ENCODE data around the gene TRABD2A.
"Not testable (repeated sequence)": the region's sequence is repeated elsewhere in the genome, so short reads cannot be mapped to it uniquely, and the experiment has no call there.

The TRABD2A gene

DNA sequence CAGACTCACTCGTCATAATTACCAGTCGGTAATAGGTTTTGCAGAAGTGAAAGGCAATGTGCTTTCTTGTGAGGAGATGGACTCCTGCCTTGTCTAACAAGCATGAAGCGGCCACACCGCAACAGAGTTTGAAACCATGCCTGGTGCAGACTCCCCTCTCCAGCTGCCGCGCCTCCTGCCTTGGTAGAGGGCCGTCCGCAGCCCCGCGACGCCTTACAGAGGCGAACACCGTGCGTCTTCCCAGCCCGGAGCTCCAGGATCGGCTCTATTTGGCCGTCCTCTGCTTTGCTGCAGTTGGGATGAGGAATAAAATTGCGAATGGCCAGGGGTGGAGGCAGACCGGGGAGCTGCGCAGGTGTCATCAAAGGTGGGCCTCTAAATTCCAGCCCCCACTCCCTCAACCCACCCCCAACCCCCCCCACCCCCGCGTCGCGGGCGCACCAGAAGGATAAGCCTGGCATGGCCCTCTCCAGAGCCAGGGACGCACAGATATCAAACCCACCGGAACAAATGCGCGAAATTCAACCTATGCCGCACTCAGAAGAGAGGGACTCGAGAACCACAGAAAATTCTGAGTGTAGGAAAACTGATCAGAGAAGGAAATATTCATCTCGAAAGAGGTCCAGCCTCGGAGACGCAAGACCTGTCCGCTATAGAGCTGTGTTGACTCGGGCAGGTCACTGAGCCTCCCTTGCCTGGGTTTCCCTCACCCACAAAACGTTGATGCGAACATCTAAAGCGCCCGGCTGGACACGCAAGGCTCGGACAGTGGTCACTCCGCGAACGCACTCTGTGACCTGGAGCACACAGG is 1.1 kb downstream of the TRABD2A start:
- no peak for DNase-seq (ENCODE audit: low read depth, low spot score)

DNA sequence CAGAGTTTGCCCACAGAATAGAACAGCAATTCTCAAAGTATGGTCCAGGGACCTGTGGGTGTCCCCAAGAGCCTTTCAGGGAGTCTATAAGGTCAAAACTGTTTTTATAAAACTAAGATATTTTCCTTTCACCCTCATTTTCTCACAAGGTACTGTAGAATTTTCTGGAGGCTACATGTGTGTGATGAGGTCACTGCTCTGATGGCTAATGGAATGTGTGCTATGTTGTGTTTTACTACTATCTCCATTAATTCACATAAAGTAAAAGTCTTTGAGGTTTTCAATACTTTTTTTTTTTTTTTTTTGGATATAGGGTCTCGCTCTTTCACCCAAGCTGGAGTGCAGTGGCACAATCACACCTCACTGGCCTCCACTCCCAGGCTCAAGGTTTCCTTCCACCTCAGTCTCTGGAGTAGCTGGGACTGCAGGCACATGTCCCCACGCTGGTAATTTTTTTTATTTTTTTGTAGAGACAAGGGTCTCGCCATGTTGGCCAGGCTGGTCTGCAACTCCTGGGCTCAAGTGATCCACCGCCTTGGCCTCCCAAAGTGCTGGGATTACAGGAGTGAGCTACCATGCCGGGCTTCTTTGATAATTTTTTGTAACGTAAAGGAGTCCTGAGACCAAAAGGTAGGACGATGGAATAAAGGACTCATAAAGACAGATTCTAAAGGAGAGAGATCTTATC is 1.8 kb downstream of the TRABD2A start:
- DNase-seq (ENCODE audit: low read depth, low spot score): no peak

DNA sequence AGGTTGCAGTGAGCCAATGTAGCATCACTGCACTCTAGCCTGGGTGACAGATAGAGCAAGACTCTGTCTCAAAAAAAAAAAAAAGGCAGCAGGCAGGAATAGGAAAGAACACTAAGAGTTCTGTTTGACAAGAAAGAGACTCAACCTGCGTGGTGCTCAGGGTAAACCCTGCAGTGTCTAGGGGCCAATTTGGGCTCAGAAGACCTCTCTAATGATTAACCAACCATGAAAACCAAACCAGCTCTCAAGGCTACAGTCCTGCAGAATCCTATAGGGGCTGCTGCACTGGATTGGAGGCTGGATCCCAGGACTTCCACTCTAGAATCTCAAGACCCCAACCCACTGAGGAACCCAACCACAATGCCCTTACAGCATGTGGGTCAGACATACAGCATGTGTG is 2.4 kb downstream of the TRABD2A start:
- no peak for DNase-seq (ENCODE audit: low read depth, low spot score)

DNA sequence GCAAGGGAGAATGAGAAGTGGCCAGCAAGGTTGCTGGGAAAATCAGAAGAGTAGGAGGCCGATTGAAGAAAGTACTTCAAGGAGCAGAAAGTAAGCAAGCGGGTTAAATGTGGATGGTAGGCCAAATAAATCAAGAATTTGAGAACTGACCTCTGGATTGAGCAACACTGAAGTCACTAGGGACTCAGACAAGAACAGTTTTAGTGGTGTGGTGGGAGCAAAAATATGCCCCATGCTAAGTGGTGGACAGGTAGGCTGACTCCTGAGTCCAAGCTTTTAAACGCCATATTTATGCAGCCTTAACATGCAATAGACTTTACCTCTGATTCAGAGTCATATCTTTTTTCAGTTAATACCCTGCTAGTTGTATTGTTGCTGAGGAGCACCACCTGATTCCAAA is 4.5 kb downstream of the TRABD2A start:
- DNase-seq (ENCODE audit: low read depth, low spot score): no peak

DNA sequence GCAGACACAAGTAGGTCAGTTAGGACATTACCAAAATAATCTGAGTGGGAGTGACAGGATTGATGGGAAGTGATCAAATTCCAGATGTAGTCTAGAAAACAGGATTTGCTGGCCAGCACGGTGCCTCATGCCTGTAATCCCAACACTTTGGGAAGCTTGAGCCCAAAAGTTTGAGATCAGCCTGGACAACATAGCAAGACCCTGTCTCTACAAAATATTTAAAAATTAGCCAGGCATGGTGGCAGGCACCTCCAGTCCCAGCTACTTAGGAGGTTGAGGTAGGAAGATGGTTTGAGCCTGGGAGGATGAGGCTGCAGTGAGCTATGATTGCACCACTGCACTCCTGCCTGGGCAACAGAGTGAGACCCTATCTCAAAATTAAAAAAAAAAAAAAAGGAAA is 5.3 kb downstream of the TRABD2A start:
- DNase-seq (ENCODE audit: low read depth, low spot score): not testable (repeated sequence)

DNA sequence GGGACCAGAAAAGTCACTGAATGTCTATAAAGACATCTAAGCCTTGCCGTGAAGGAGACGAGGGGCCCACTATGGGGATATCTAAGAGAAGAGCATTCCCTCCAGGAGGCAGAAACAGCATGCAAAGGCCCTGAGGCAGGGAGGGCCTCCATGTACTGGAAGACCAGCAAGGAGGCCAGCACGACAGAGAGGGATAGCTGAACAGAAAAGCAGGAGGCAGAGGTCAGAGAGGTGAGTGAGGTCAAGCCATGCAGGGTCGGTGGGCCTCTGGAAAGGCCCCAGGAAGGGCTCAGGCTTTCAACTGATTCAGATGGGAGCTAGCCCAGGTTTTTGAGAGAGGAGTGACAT is 5.7 kb downstream of the TRABD2A start:
- no peak for DNase-seq (ENCODE audit: low read depth, low spot score)

DNA sequence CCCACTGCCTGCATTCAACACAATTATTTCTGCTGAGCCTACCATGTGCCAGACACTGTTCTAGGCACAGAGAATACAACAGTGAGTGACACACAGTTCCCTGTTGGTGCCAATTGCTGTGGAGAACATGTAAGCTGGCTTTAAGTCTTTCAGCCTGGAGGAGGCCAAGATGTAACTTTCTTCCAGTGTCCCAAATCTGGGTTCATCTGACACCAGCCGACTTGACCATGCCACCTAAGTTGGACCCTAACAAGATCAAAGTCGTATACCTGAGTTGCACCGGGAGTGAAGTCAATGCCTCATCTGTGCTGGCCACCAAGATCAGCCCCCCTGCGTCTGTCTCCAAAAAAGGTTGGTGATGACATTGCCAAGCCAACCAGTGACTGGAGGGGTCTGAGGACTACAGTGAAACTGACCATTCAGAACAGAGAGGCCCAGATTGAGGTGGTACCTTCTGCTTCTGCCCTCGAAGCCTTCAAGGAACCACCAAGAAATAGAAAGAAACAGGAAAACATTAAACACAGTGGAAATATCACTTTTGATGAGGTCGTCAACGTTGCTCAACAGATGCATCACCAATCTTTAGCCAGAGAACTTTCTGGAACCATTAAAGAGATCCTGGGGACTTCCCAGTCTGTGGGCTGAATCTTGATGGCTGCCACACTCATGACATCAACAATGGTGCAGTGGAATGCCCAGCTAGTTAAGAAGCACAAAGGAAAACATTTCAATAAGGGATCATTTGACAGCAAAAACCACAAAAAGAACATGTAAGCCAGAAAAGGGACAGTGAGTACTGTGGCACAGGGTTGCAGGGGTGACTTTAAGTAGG is 6.3 kb downstream of the TRABD2A start:
- no peak for DNase-seq (ENCODE audit: low read depth, low spot score)

DNA sequence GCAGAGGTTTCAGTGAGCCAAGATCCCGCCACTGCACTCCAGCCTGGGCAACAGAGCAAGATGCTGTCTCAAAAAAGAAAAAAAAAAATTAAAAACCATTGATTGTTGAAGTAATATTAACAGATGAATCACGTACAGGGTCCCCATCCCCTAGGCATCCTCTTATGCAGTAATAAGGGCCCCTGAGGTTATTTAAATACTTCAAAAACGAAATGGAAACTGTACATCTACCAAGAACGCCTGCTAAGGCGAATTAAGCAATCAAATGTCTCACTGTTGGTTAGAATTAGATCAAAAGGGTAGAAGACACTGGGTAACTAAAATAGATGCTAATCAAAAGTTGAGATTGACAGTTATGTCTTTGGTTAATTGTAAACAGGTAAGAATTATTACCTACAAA is 7.5 kb downstream of the TRABD2A start:
- DNase-seq (ENCODE audit: low read depth, low spot score): no peak

DNA sequence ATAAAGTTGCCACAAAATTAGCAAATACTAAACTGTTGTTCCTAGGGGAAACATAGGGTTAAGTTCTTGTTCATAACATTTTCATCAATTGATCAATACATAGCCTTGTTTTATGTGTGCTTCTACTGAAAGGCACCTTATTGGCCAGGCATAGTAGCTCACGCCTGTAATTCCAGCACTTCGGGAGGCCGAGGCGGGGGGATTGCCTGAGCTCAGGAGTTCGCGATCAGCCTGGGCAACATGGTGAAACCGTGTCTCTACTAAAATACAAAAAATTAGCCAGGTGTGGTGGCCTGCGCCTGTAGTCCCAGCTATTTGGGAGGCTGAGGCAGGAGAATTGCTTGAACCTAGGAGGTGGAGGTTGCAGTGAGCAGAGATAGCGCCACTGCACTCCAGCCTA is 8.2 kb downstream of the TRABD2A start:
- not testable (repeated sequence) for DNase-seq (ENCODE audit: low read depth, low spot score)

DNA sequence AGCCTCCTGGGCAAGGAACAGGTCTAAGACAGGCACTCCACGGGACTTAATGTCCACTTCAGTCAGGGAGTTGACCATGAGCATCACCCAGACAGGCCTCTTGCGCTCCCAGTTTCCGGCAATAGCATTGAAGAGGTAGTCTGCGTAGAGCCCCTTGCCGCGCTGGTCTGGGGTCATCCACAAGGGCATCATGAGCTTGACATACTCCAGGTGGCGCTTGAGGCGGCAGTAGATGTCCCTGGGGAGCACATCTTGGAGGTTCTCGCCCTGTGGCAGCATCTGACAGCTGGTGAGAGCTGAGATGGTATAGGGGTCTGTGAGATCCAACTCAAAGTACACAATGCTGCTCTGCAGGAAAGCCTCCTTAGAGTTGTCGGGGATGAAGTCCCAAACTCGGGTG is 10.6 kb downstream of the TRABD2A start:
- DNase-seq (ENCODE audit: low read depth, low spot score): no peak

DNA sequence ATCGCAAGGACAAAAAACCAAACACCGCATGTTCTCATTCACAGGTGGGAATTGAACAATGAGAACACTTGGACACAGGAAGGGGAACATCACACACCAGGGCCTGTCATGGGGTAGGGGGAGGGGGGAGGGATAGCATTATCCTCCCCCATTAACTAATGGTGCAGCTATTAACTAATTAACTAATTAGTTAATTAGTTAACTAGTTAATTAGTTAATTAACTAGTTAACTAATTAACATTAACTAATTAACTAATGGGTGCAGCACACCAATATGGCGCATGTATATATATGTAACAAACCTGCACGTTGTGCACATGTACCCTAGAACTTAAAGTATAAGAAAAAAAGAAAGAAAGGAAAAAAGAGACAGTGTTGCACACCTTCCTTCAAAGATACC is 12.6 kb downstream of the TRABD2A start:
- DNase-seq (ENCODE audit: low read depth, low spot score): not testable (repeated sequence)

DNA sequence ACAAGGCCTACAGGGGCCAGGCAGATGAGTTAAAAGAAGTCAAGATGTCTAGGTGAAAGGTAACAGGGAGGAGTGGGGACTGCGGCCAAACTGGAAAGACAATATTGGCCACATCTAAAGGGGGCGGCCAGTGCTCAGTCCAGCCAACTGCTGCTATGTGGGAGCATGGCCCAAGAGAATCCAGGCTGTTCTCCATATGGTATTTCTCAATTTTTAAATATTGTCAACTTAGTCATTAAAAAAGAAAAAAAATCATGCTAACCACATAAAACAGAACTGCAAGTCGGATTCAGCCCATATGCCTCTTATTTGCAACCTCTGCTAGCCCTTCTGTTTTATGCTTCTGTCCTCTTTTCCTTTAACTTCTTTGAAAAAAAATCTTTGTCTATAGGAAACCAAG is 14.8 kb downstream of the TRABD2A start:
- no peak for DNase-seq (ENCODE audit: low read depth, low spot score)

DNA sequence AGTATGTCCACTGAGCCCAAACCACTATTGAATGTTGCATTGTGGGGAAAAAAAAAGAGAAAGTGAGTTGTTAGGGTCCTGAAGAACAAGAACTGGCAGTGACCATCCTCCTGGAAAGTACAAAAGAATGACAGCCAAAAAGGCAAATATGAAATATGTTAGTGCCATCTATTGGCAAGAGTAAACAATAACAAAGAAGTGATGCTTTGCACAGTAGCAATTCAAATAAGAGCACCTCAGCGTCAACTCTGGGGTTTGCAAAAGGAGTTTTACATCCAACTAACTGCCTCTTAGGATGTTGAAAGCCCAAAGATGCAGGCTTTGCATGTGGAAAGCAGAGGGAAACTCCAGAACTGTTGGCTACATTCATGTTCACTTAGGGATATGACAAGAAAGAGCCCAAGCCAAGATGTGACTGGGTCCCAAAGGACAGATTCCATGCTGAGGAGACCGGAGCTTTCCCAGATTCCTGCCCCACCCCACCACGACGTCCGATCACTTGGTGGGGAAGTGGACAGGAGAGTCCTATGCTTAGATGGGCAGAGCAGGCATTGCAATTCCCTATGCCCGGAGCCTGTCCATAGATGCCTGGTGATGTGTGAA is 15.6 kb downstream of the TRABD2A start:
- DNase-seq (ENCODE audit: low read depth, low spot score): no peak

DNA sequence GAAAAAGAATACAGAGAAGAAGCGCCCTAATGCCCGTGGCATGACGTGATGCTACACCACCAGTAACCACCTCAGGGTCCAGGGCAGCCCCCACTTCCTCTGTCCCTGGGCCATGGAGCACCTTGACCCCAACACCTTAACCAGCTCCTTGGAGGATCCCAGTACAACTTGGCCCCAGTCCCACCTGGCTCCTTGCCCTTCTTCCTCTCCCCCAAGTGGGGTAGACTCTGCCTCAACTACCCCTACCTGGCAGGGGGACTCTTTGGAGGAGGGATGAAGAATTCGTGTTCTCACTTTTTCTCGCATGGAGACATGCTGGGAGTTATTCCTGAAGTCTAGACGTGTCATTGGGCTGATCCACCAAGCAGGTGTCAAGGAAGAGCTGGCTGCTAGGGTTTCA is 18.9 kb downstream of the TRABD2A start:
- DNase-seq (ENCODE audit: low read depth, low spot score): no peak

DNA sequence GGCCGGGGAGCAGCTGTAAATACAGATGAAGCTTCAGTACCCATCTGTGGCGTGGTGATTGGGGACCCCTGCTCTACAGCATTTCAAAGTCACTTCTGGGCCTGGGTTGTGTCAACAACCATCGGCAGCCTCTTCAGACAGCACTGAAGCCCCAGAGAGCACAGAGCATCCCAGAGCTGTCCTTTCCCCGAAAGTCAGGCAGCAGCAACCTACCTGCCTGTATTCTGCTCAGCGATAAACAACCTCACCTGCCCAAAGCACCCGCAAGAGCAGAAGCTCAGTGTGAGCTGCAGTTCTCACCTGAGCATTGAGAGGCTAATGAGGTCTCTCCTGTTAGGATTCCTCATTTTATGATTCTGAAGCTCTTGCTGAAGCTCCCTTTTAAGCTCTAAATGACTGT is 19.3 kb downstream of the TRABD2A start:
- DNase-seq (ENCODE audit: low read depth, low spot score): no peak

DNA sequence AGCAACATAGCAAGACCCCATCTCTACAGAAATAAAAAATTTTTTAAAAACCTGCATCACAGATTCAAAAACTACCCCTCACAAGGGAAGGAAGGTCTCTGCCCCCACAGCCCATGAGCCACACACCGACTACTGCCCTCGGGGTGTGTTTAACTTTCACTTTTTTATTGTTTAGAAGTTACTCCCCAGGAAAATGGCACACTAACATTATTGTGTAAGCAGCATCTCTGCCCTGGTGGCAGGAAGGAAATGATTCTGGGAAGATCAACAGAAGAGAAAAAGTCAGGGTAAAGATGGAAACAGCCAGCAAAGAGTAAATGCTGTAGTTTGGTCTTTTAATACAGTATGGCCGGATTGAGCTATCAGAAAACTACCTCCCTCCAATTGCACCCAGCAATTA is 21.9 kb downstream of the TRABD2A start:
- DNase-seq (ENCODE audit: low read depth, low spot score): no peak

DNA sequence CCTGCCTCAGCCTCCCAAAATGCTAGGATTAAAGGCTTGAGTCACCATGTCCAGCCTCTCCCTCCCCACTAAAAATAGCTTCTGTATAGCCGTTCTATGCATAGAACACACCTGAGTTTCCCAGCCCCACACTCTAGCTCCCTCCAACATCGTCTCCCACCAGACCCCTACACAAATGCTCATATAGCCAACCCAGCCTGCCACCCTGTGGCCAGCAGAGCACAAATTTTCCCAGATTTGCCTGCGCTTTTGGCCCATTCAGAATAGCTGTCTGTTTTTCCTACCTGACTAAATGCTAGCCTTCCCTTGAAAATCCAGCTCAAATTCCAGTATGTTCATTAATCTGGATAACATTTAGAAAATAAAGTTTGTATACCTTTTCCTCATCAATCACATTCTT is 22.8 kb downstream of the TRABD2A start:
- no peak for DNase-seq (ENCODE audit: low read depth, low spot score)

DNA sequence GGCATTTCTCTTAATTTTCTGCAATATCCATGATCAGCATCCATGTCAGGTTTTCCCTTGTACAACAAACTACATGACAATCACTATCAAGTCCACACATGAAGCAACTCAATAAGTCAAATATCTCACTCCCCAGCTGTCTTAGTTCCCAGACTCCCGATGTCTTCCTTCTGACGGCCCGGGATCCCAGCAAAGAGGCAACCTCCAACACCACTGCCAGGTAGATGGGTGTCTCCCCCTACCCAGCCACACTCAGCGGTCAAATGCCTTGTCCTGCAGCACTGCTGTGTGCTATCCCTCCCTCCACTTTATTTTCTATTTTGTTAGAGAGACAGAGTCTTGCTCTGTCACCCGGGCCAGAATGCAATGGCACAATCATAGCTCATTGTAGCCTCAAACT is 23.3 kb downstream of the TRABD2A start:
- no peak for DNase-seq (ENCODE audit: low read depth, low spot score)

DNA sequence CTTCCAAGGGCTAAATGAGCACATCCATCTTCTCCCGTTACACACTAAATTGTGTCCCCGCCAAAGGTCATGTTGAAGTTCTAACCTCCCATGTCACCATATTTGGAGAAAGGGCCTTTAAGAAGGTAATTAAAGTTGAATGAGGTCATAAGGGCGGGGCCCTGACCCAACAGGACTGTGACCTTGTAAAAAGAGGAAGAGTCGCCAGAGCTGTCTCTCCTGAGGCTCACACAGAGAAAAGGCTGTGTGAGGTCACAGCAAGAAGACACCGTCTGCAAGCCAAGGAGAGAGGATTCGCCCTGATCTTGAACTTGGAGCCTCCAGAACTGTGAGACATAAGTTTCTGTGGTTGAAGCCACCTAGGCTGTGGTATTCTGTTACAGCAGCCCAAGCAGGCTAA is 24.1 kb downstream of the TRABD2A start:
- DNase-seq (ENCODE audit: low read depth, low spot score): no peak

DNA sequence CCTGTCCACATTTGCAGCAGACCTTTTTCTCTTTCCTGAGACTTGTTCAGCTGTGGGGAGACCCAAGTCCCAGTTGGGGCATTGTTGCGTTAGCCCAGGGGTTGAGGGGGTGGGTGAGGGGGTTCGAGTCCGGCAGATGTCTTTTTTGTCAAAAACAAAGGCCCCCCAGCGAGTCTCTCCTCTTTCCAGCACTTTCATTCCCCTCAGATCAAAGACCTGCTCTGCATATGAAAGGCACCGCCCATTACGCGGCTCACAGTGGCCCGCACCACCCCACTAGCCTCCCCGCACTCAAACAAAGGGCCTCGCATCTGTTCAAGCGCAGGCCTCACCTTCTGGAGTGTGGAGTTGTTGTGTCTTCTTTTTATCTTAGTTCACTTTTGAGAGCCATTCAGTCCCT is 25.2 kb downstream of the TRABD2A start:
- DNase-seq (ENCODE audit: low read depth, low spot score): no peak

DNA sequence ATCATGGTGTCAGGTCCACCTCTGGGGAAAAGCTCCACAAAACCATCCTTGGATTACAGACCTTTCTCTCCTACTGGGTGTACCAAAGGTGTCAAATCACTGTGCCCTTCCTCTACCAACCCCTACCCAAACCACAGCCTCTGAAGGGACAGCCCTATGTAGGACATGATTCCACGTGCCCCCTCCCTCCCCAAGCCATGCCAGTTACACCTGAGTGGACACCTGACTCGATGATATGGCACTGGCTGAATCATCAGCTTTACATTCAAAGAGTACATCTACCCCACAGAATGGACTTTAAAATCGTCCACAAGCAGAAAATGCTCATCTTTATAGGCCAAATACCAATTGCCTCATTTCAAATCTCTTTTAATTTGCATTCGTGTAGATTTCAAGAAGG is 26.0 kb downstream of the TRABD2A start:
- no peak for DNase-seq (ENCODE audit: low read depth, low spot score)

DNA sequence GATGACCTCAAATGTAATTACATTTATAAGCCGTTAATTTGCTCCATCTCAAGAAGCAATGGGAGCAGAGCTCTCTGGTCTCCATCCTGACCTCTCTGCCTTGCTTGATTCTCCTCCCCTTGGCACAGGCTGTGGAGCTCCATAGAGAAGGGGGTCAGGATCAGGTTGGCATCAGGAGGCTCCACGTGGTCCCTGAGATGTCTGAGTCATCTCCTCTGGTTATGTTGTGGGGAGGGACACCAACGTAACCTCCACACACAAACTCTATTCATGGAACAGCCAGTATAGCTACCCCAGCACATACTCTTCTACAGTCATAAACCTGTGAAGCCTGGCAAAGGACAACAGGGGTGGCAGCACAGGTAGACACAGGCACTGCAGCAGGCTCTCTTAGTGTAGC is 29.0 kb downstream of the TRABD2A start:
- DNase-seq (ENCODE audit: low read depth, low spot score): no peak
